Prostate gland (tissue), 2 donors: ENCODE results near the gene TECR.

Experiments used
- POLR2A ChIP-seq: fragments of 450-650 bp; IDR thresholded peaks from one replicate; pipeline ENCODE4 v1.6.1; 2016; ENCODE audit warnings: antibody characterized with exemption, mild to moderate bottlenecking
- POLR2AphosphoS5 ChIP-seq: sonication (generic); formaldehyde crosslinking; IDR thresholded peaks from one replicate; pipeline ENCODE4 v1.6.1; 2017; ENCODE audit warnings: antibody characterized with exemption
- TF ChIP-seq, protein P1 (sequence below), 4 experiments: fragments of 200-600 bp in 2 of 4; fragments of 450-650 bp in 2 of 4; sonication (generic) in 2 of 4; IDR thresholded peaks; 1 replicate in 3 of 4; 2 replicates in 1 of 4; pipeline ENCODE4 v1.5.1; 2016 to 2019; ENCODE audit warnings: antibody characterized with exemption in 4 of 4, mild to moderate bottlenecking in 2 of 4, moderate library complexity in 2 of 4

DNA sequence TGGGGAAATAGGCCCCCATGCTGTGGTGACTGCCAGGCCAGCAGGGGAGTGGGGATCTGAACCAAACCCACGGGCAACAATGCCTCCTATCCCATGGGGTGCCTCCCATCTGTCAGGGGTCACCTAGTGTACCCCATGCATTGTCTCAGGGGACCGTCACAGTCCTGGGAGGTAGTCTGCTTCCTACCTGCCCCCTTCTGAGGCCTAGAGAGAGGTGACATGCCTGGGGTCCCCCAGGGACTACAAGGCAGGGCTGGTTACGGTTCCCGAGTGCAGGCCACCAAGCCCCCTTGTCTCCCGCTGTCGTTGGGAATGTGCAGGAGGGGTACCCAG lies 31.3 kb downstream of the TECR start:
- TF ChIP-seq, protein P1, sequence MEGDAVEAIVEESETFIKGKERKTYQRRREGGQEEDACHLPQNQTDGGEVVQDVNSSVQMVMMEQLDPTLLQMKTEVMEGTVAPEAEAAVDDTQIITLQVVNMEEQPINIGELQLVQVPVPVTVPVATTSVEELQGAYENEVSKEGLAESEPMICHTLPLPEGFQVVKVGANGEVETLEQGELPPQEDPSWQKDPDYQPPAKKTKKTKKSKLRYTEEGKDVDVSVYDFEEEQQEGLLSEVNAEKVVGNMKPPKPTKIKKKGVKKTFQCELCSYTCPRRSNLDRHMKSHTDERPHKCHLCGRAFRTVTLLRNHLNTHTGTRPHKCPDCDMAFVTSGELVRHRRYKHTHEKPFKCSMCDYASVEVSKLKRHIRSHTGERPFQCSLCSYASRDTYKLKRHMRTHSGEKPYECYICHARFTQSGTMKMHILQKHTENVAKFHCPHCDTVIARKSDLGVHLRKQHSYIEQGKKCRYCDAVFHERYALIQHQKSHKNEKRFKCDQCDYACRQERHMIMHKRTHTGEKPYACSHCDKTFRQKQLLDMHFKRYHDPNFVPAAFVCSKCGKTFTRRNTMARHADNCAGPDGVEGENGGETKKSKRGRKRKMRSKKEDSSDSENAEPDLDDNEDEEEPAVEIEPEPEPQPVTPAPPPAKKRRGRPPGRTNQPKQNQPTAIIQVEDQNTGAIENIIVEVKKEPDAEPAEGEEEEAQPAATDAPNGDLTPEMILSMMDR (IDR thresholded peaks at IDR 0.05), result no peak
- TF ChIP-seq POLR2A, result no peak
- no peak for TF ChIP-seq POLR2AphosphoS5
